Gastrocnemius medialis (tissue), 4 donors: ENCODE data around the gene PRRC2B.

Experiments used
- POLR2A ChIP-seq, 2 donors: fragments of 450-650 bp; IDR thresholded peaks; one replicate each; pipeline ENCODE4 v1.6.1; 2017; ENCODE audit warnings: antibody characterized with exemption in 2 of 2, mild to moderate bottlenecking in 2 of 2, moderate library complexity in 2 of 2
- TF ChIP-seq, protein P1 (sequence below), 5 experiments: fragments of 450-650 bp in 3 of 5; fragments of 200-600 bp in 2 of 5; sonication (generic) in 2 of 5; IDR thresholded peaks in 4 of 5; conservative IDR thresholded peaks in 1 of 5; 1 replicate in 4 of 5; 2 replicates in 1 of 5; pipeline ENCODE4 v1.5.1; 2016 to 2019; ENCODE audit warnings: antibody characterized with exemption in 5 of 5, mild to moderate bottlenecking in 3 of 5, moderate library complexity in 3 of 5

DNA sequence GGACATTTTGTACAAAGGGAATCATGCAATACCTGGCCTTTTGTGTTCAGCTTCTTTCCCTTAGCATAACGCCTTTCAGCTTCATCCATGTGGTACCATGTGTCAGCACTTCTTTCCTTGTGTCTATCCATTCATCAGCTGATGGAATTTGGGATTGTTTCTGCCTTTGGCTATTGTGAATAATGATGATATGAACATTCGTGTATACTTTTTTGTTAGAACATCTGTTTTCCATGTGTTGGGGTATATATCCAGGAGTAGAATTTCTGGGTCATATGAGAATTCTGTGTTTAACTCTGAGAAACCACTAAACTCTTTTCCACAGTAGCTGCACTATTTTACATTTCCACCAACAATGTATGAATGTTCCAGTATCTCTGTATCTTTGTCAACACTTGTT lies 14.8 kb upstream of the PRRC2B start:
- TF ChIP-seq, protein P1, sequence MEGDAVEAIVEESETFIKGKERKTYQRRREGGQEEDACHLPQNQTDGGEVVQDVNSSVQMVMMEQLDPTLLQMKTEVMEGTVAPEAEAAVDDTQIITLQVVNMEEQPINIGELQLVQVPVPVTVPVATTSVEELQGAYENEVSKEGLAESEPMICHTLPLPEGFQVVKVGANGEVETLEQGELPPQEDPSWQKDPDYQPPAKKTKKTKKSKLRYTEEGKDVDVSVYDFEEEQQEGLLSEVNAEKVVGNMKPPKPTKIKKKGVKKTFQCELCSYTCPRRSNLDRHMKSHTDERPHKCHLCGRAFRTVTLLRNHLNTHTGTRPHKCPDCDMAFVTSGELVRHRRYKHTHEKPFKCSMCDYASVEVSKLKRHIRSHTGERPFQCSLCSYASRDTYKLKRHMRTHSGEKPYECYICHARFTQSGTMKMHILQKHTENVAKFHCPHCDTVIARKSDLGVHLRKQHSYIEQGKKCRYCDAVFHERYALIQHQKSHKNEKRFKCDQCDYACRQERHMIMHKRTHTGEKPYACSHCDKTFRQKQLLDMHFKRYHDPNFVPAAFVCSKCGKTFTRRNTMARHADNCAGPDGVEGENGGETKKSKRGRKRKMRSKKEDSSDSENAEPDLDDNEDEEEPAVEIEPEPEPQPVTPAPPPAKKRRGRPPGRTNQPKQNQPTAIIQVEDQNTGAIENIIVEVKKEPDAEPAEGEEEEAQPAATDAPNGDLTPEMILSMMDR (IDR thresholded peaks at IDR 0.05 in 4 of 5, conservative IDR thresholded peaks at IDR 0.05 in 1 of 5): no peak
- no peak for TF ChIP-seq POLR2A (IDR thresholded peaks at IDR 0.05)
